ENCODE data around the gene VTI1A.

DNA sequence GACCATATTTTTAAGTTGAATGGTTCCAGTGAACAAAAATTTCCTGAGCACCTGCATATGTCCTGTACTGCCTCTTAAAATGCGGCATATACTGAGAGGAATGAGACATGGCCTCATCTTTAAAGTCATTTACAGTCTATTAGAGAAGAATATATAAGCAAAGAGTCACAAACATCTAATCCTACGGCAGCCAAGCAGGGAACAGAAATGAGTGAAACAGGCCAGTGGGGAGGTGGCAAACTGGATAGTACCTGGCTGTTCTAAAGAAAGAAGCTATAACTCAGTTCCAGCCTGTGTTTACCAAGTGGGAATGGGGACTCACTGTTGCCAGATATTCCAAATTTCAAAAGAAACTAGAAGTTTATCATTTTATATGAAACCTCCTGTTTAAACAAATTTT lies 211.4 kb downstream of the VTI1A start:
- TF ChIP-seq, protein P1, sequence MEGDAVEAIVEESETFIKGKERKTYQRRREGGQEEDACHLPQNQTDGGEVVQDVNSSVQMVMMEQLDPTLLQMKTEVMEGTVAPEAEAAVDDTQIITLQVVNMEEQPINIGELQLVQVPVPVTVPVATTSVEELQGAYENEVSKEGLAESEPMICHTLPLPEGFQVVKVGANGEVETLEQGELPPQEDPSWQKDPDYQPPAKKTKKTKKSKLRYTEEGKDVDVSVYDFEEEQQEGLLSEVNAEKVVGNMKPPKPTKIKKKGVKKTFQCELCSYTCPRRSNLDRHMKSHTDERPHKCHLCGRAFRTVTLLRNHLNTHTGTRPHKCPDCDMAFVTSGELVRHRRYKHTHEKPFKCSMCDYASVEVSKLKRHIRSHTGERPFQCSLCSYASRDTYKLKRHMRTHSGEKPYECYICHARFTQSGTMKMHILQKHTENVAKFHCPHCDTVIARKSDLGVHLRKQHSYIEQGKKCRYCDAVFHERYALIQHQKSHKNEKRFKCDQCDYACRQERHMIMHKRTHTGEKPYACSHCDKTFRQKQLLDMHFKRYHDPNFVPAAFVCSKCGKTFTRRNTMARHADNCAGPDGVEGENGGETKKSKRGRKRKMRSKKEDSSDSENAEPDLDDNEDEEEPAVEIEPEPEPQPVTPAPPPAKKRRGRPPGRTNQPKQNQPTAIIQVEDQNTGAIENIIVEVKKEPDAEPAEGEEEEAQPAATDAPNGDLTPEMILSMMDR (conservative IDR thresholded peaks at IDR 0.05), result no peak
- no peak for TF ChIP-seq EZH2 (IDR thresholded peaks at IDR 0.05; ENCODE audit: low read depth)
